NCI-H226 (cell line): ENCODE data around the gene CREB3L1.
"Not testable (repeated sequence)": the region's sequence is repeated elsewhere in the genome, so short reads cannot be mapped to it uniquely, and the experiment has no call there.

ENCODE experiments used
- DNase-seq: peaks from one replicate; pipeline ENCODE4 v3.0.0-alpha.2; 2015

CREB3L1 gene

DNA sequence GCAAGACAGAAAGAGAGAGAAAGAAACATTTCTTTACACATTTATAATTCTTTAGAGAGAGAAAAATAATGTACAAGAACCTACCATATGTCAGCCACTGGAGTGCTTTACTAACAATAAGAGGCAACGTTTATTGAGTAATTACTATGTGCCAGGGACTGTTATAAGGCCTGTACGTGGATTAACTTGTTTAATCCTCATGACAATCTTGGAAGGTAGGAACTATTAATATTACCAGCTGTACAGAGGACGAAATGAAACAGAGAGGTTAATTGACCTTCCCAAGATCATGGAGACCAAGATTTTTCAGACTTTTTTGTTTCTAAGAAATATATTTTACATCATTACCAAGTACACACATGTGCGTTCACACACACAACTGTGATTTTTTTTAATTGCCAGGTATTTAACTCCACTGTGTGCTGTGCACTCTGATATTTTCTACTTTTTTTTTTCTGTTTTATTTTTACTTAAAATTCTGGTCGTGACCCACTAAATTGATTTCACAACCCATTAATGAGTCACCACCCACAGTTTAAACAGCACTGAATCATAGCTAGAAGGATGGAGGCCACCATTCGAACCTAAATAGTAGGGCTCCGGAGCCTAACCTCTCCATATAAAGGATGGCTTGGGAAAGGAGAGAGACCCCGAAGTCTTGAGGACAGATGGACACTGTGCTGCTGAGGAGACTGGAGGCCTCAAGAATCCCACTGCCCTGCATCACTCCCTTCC is 21.4 kb downstream of the CREB3L1 start:
- DNase-seq: peak; percentile 74

DNA sequence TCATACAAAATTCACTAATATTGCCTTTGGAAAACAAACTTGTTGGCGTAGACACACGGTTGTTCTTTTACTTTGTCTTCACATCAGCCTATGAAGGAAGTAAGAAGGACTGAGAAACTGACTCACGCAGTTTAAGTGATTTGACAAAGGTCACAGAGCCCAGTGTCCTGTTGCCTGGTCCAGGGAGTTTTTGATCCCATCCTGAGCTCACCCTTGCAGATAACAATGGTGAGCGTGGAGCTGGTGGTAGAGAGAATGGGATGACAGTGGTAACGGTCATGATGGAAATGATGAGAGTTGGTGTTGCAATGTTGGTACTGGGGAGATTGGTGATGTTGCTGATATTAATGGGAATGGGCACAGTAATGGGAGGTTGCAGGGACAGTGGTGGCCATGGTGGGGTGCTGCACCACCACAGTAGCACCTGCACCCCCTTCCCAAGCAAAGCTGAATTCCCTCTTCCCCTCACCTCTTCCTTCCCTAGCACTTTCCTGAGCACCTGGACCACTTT is 22.0 kb downstream of the CREB3L1 start:
- DNase-seq: no peak

DNA sequence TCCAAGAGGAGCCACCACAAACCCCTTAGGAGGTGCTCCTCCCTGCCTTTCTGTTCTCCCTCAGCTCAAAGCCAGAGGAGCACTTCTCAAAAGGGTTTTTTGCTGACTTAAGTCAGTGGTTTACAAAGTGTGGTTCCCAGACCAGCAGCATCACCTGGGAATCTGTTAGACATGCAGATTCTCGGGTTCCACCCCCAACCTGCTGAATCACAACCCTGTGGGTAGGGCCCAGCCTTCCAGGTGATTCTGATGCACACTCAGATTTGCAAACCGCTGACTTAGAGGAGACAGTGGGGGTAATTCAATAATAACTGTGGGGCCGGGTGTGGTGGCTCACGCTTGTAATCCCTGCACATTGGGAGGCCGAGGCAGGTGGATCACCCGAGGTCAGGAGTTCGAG is 22.8 kb downstream of the CREB3L1 start:
- no peak for DNase-seq

DNA sequence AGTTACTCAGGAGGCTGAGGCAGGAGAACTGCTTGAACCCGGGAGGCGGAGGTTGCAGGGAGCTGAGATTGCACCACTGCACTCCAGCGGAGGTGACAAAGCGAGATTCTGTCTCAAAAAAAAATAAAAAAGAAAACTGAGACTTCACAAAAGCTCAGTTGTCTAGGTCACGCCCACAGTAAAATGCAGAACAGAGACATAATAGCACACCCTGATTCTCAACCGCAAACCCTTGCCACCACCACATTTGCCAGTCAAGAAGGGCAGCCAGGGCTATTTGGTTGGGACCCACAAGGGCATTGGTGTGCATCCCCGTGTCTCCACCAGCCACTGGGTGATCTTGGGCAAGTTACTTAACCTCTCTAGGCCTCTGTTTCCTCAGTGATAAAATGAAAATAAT is 25.4 kb downstream of the CREB3L1 start:
- DNase-seq: no peak

DNA sequence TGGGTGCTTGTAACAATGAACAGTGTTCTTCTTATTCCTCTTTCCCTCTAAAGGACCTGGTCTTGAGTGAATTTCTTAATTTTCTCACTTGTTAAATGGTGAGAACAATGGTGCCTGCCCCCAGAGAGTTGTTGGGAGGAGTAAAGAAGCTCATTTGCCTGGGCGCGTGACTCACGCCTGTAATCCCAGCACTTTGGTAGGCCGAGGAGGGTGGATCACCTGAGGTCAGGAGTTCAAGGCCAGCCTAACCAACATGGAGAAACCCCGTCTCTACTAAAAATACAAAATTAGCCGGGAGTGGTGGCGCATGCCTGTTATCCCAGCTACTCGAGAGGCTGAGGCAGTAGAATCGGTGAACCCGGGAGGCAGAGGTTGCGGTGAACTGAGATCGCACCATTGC is 26.6 kb downstream of the CREB3L1 start:
- DNase-seq: not testable (repeated sequence)

DNA sequence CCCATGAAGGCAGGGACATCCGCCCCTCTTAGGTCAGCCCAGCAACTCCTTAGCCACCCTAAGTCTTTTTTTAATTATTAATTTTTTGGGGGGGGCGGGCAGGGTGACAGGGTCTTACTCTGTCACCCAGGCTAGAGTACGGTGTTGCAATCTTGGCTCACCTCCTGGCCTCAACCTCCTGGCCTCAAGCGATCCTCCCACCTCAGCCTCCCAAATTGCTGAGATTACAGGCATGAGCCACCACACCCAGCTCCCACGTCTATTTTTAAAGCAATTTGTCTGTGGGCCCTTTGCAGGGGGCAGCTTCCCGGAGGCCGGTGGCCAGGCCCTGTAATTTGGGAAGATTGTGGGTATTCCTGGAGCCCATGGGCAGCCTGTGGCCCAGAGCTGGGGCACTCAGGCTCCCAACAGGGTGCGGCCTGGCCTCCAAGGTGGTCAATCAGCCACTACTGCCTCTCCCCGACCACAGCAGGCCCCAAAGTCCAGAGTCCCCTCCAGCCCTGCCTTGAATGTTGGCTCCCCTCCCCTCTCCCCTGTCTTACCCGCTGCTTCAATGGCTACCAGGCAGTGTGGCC is 27.2 kb downstream of the CREB3L1 start:
- no peak for DNase-seq

DNA sequence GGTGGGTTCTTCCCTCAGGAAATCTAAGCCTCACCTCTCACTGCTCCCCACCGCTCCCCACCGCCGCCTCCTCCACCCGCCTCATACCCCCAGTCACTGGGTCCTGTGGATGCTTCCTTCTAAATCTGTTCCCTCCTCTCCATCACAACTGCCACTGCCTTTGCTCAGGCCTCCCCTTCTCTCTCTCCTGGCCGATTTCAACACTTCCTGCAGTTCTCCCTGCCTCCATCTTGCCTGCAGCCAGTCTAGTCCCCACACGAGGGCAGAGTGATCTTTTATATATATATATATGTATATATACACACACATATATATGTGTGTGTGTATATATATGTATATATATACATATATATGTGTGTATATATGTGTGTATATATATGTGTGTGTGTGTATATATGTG is 27.8 kb downstream of the CREB3L1 start:
- peak; percentile 58 for DNase-seq

DNA sequence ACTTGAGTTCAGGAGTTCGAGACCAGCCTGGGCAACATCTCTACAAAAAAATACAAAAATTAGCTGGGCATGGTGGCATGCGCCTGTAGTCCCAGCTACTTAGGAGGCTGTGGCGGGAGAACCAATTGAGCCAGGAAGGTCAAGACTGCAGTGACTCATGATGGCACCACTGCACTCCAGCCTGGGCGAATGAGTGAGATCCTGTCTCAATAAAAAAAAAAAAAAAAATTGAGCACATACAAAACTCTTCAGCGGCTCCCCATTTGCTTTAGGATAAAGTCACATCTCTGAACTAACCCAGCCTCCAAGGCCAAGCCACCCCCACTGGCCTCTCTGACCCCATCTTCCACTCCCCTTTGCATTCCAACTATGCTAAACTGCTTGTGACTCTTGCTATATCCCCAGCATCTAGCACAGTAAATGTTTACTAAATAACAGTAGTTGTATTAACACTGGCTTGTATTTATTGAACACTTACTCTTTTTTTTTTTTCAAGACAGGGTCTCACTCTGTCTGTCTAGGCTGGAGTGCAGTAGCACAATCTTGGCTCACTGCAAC is 28.9 kb downstream of the CREB3L1 start:
- no peak for DNase-seq

DNA sequence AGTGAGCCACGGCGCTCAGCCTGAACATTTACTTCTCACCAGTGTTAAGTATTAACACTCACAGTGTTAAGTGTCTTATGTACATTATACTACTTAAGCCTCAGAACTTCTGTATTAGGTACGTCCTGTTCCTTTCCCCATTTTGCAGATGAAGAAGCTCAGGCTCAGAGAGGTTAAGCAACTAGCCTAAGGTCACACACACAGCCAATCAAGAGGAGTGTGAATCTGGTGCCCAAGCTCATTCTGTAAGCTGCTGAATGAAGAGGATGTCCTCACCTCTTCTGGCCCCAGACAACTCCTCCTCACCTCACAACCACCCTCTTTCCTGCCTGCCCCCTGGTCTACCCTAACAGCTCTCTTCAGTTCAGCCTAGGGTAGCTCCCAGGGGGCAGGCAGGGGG is 29.9 kb downstream of the CREB3L1 start:
- DNase-seq: no peak

DNA sequence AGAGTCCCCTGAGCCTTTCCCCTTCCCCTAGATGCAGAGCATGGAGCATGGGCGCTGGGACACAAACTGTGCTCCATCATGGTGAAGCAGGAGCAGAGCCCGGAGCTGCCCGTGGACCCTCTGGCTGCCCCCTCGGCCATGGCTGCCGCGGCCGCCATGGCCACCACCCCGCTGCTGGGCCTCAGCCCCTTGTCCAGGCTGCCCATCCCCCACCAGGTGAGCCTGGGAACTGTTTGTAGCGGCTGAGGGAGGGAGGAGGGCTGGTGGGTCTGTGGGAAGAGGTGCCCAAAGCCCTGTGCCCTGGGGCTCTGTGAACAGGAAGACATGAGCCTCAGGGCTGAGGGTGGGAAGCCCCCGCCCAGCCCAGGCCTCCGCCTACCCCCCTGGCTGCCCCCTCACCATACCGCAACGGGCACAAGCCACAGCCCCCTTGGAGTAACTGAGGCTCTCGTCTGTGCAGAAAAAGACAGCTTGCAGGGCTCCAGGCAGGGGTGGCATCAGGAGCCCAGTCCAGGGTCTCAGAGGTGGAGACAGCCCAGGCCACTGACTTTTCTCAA is 30.4 kb downstream of the CREB3L1 start:
- DNase-seq: no peak

DNA sequence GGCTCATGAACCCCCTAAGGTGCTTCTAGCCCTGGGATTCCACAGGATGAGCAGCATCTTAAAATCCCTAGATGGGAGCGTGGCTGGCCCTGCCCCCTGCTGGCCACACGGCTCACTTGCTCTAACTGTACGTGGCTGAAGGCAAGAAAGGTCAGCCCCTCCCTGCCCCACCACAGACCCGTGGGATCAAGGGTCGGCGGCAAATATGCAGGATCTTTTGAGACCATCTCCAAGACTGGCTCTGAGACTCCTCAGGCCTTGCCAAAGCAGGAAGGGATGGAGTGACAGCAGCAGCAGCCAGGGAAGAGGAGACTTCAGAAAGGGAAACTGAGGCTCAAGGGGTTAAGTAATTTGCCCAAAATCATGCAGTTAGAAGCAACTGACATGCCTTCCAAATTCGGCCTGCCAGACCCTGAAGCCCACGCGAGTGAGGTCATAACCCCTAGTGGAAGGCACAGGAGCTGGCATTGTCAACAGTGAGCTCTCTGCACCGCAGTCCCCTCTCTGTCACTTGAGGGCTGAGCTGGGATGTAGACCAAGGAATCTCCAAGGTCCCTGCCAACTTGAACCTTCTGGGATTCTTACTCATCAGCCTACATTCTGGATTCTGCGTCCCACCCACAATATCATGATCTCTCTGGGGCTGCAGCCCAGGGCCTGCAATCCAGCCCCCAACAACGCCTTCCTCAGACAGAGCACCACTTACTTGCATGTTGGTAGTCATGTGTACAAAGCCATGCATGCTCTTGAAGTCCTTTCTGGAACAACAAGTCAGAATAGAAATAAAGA is 31.4 kb downstream of the CREB3L1 start:
- DNase-seq: peak; percentile 49

DNA sequence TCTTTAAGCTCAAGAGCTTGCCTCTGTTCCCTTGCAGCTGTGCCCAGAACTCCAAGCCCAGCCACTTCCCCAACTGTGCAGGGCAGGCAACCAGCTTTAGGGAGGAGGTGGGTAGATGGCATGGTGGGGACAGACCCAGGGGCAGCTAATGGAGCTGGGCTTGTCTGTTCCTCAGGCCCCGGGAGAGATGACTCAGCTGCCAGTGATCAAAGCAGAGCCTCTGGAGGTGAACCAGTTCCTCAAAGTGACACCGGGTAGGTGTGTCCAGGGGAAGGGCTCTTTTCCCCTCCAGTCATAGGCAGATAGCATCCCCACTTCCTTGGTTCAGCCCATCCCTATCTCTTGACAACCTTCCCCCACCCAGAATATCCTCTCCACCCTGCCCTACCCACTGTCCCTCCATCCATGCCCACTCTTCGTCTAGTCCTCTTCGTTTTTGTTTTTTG is 32.4 kb downstream of the CREB3L1 start:
- DNase-seq: no peak

DNA sequence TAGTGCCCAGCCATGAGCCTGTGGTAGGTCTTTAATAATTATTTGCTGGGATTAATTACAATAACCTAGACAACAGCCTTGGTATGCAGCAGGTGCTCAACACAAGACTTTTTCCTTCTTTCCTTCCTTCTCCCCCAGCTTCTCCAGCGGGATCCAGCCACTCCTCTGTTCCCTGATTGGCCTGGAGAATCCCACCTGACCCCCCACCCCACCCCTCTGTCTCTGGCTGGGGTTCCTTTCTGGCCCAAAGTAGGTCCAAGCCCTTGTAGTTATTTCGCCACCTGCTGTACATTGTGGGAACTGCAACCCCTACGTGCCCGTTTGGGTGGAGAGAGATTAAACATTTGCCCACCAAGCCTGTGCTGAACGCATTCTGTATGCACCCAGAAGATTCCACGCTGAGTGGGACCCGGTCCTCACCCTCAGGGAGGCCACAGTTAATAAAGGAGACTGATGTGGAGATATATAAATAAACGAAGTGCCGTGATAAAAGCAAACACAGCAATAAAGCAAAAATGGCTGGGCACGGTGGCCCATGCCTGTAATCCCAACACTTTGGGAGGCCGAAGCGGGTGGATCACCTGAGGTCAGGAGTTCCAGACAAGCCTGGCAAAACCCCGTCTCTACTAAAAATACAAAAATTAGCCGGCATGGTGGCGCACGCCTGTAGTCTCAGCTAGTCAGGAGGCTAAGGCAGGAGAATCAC is 37.7 kb downstream of the CREB3L1 start:
- DNase-seq: peak; percentile 67

DNA sequence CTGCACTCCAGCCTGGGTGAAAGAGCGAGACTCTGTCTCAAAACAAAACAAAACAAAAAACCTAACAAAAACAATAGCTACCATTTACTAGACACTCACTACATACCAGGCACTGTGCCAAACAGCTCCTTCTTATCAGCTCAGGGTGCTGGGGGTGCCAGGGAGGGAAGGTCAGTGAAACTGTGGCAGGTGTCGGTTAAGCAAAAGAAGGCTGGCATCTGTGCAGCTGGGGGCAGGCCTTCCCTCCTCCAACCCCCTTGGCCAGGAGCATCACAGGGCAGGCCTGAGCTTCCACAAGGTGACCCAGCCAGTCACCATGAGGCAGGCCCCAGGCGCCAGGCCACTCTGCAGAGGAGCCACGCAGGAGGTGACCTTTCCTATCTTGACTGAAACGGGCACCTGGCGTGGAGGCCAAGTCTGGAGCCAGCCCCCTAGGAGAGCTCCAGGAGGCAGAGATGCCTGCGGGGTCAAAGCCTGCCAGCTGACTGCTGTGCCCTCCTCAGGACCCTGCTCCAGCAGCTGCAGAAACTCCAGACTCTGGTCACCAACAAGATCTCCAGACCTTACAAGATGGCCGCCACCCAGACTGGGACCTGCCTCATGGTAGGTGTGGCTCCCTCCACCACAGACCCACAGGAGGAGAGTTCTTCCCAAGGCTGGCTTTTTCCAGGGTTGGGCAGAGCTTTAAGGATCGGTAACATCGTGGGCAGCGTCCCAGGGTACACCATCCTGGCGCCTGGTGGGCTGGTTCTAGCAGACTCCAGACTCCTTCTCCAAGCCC is 38.5 kb downstream of the CREB3L1 start:
- DNase-seq: peak; percentile 70

DNA sequence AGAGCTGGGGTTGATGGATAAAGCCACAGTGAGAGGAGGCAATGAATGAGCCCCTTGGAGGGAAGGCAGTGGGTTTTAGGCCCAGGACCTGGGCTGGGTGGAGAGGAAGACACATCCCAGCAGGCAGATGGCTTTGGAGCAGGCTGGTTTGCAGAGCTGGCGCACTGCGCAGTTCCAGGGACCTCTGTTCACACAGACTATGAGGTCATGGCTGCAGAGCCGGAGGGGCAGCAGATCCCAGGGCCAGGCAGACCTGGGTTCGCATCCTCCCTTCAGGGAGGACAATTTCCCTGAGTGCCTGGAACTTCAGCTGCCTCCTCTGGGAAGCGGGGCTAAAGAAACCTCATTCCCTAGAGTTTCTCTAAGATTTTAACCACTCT is 41.6 kb downstream of the CREB3L1 start:
- DNase-seq: no peak

DNA sequence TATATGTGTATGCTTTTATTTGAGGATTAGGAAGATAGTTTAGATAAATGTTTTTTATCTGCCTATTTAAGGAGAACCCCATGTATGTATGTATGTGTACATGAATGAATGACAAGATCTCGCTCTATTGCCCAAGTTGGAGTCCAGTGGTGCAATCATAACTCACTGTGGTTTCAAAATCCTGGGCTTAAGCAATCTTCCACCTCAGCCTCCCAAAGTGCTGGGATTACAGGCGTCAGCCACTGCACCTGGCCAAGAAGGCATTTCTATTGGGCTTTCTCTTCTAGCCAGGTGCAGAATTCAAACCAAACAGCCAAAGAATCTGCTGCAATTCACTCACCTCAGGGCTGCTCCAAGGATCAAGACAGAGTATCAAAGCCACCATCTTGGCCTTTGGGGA is 44.3 kb downstream of the CREB3L1 start:
- no peak for DNase-seq

DNA sequence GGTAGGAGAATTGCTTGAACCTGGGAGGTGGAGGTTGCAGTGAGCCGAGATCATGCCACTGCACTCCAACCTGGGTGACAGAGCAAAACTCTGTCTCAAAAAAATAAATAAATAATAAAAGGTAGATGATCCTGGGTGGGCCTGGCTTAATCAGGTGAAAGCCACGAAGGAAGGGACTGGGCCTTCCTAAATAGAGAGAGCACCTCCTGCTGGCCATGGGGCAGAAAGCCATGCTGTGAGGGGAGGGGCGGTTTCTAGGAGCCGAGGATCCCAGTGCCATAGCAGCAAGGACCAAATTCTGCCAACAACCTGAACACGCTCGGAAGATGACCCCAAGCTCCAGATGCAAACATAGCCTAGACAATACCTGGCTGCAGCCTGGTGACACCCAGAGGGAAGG is 45.3 kb downstream of the CREB3L1 start:
- no peak for DNase-seq

DNA sequence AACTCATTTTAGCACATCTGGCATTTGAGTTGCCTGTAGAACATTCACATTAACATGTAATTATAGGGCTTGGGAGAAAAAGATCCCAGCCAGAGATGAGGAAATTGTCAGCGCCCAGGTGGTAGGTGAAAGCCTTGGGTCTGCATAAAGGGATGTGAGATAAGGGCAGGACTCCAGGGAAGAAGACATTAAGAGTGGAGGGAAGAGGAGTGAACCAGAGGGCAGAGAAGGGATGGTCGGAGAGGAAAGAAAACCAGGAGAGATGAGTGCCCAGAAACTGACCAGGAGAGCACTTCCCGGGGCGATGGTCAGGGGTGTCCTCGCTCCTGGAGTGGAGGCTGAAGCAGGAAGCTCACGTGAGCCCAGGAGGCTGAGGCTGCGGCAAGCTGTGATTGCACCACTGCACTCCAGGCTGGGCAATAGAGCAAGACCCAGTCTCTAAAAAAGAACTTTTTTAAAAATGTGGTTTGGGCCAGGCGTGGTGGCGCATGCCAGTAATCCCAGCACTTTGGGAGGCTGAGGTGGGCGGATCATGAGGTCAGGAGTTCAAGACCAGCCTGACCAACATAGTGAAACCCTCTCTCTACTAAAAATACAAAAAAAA is 49.5 kb downstream of the CREB3L1 start:
- no peak for DNase-seq

DNA sequence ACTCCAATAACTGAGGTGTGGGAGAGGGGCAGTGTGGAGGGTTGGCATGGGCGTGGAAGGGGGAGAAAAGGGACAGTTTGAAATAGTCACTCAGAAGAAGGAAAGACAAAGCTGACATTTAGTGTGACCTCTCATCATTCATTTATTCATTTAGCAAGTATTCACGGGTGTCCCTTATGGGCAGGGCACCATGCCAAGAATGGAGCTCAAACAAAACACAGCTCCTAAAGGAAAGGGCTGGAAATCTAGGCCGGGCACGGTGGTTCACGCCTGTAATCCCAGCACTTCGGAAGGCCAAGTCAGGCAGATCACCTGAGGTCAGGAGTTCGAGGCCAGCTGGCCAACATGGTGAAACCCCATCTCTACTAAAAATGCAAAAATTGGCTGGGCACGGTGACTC is 50.4 kb downstream of the CREB3L1 start:
- DNase-seq: no peak

DNA sequence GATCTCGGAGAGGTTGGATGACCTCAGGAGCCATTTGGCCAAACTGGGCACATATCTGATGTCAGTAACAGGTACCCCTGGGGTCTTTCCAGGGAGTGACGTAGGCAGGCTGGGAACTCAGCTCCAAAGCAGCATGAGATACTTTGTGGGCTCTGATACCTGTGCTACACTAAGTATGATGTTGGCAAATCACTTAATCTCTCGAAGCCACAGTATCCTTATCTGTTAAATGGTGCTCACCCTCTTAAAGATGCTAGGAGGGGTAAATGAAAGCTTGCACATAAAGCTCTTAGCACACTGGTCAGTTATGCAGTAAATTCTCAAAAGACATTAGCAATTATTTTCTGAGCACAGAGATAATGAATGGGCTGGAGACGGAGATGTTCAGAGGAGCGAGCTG is 52.7 kb downstream of the CREB3L1 start:
- DNase-seq: no peak

DNA sequence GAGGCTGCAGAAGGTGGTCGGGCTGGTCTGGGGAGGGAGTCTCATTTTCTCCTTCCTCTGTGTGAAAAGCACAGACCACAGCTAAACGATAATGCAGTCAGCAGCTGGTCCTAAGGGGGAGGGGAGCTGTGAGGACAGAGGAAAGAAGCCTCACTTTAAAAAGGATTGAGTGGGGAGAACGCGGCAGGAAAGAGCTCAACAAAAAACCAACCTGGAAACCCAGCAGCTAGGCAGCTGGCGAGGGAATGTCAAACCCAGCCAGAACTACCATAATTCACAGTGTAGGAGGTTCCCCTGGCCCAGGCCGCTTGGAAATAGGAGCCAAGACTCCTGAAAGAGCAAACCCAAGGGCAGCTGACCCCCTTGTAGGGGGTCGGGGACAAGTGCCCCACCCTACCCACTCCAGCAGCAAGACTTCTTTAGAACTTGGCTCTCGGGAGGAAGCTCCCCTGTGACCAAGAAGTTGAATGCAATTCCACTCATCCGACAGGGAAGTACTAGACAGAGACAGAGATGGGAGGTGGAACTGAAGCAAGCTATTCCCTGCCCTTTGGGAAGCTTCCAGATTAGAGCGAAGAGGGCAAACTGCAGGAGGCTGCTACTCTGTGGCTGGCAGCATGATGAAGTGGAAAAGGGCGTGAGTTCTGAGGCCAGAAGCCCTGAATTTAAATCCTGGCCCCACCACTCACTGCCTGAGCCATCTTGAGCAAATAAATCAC is 53.3 kb downstream of the CREB3L1 start:
- no peak for DNase-seq
